Activated B cell treated with CpG ODN at 0.5 μM for 24 hours (primary cell): ENCODE data around the gene FAM117B. TPM values are rescaled to one million over a fixed set of nuclear protein-coding genes. Genes with fewer than 3 reads are reported as not detected.
"Not testable (repeated sequence)": the region's sequence is repeated elsewhere in the genome, so short reads cannot be mapped to it uniquely, and the experiment has no call there.

Experiments
- ATAC-seq: fragments of 200-7000 bp; cut with Tn5 transposase; one replicate; pipeline ENCODE4 v1.10.0; 2021; ENCODE audit warnings: low read depth, mild to moderate bottlenecking, moderate library complexity
- CTCF ChIA-PET: fragments of 350-600 bp; sonication (Branson Sonifier 250); formaldehyde crosslinking; loops from one replicate; lab custom pipeline; 2021; ENCODE audit warnings: antibody characterized with exemption; lab: Charles Lee
- POLR2A ChIA-PET: fragments of 350-600 bp; sonication (Branson Sonifier 250); formaldehyde crosslinking; loops from one replicate; lab custom pipeline; 2021; ENCODE audit warnings: antibody characterized with exemption; lab: Charles Lee
- DNase-seq: peaks from one replicate; pipeline ENCODE4 v3.0.0; 2022
- H3K27ac Mint-ChIP-seq: one replicate; pipeline ENCODE4 v1.8.0; 2020; ENCODE audit warnings: mixed read lengths
- H3K27me3 Mint-ChIP-seq: one replicate; pipeline ENCODE4 v1.8.0; 2021; ENCODE audit warnings: mixed read lengths
- H3K36me3 Mint-ChIP-seq: one replicate; pipeline ENCODE4 v1.8.0; 2021; ENCODE audit warnings: low read depth, mixed read lengths
- H3K4me1 Mint-ChIP-seq: one replicate; pipeline ENCODE4 v1.8.0; 2021; ENCODE audit warnings: mixed read lengths
- H3K4me3 Mint-ChIP-seq: one replicate; pipeline ENCODE4 v1.8.0; 2020; ENCODE audit warnings: mild to moderate bottlenecking, mixed read lengths
- H3K9me3 Mint-ChIP-seq: one replicate; pipeline ENCODE4 v1.8.0; 2020; ENCODE audit warnings: mixed read lengths
- CTCF ChIP-seq: fragments of 200-600 bp; IDR thresholded peaks from one replicate; pipeline ENCODE4 v1.8.0; 2022; ENCODE audit warnings: antibody characterized with exemption, mild to moderate bottlenecking
- intact Hi-C: fragments of 100-400 bp; cut with micrococcal nuclease; formaldehyde crosslinking; loops from one replicate; pipeline ENCODE4 v1.15.1; 2024
- total RNA-seq: library from RNA; stranded (reverse); gene quantifications from 2 replicates; pipeline ENCODE4 v1.2.3, GENCODE V29; 2022

The FAM117B gene
- total RNA-seq, 1 donor from 2014 or later = 22.5 TPM

- Mint-ChIP-seq H3K4me1 (peaks cover 58% of the 10 kb centered on the region), H3K36me3 (peaks cover 22% of the 10 kb centered on the region), H3K27ac (peak overlapping the region; percentile 60), H3K4me3 (no peak overlapping the region), H3K27me3 (no peaks in the 10 kb centered on the region), H3K9me3 (no peaks in the 10 kb centered on the region)
- intact Hi-C loops = no loop called here
- CTCF ChIA-PET = interaction anchor here (1.0 kb wide), 1 partner anchor 48 kb away, joined by 3 read pairs; no protein-coding TSS in a partner anchor
- TF ChIP-seq CTCF = no peak
- POLR2A ChIA-PET = no interaction called here
- DNase-seq (no peak), ATAC-seq (no peak)
These were observed 68.3 kb downstream of the FAM117B start for GRCh38 chr2:202703091-202703490.

DNA sequence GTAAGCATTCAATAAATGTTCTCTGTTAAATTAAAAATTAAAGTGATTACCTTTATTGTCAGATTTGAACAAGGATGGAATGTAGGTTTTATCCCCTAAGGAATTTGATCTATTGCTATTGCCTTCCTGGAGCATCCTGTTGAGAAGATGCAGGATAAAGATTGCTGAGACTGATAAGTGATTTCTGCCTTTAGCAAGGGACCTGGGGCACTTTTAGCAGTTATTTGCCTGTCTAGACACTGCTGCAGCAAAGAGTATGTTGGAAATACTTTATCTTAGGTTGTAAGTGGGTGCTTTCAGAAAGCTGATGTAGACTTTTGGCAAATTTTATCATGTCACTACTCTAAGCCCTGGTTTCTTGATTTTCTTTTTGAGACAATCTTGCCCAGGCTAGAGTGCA is 69.5 kb downstream of the FAM117B start:
- CTCF ChIA-PET = no interaction called here
- Mint-ChIP-seq H3K36me3 (peaks cover 22% of the 10 kb centered on the region), H3K27ac (no peak overlapping the region), H3K4me3 (no peak overlapping the region), H3K9me3 (no peaks in the 10 kb centered on the region), H3K27me3 (no peaks in the 10 kb centered on the region), H3K4me1 (peaks cover 59% of the 10 kb centered on the region)
- intact Hi-C loops = no loop called here
- POLR2A ChIA-PET = no interaction called here
- DNase-seq (no peak), ATAC-seq (no peak)
- TF ChIP-seq CTCF = no peak

DNA sequence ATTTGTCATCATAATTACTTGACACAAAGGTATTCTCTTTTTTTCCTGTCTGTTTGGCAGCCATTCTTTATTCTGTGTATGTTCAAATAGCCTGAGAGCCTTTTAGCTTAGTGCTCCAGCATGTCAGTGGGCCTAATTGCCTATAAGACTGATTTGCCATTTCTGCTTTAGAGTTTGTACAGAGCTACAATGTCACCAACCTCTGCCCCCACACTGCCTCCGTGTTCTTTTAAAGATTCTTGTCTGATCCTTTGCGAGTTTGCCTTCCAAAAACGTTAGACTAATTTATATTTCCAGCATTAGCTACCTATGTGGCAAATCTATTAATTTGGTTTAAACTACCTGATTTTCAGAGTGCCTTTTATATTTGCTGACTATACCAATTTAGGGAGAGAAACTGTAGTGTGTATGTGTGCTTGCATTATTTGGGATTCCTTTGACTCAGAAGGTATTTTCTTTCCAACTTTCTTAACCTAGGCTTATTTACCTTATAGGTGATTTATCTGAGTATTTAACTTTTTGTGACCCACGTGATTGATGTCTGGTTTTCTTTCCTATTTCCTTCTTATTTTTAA is 70.8 kb downstream of the FAM117B start:
- no peak for DNase-seq
- H3K27ac Mint-ChIP-seq = peak overlapping the region; percentile 0
- intact Hi-C loops = no loop called here
- H3K4me1 Mint-ChIP-seq = peaks cover 55% of the 10 kb centered on the region
- H3K9me3 Mint-ChIP-seq = no peaks in the 10 kb centered on the region
- CTCF ChIA-PET = interaction anchor here (0.8 kb wide), 1 partner anchor 71 kb away, joined by 3 read pairs; the partner anchor contains the start of gene FAM117B
- TF ChIP-seq CTCF = no peak
- H3K36me3 Mint-ChIP-seq = peaks cover 20% of the 10 kb centered on the region
- H3K27me3 Mint-ChIP-seq = no peaks in the 10 kb centered on the region
- ATAC-seq = no peak
- H3K4me3 Mint-ChIP-seq = no peak overlapping the region
- POLR2A ChIA-PET = interaction anchor here (1.1 kb wide), 1 partner anchor 66 kb away, joined by 3 read pairs; no protein-coding TSS in a partner anchor

GRCh38 chr2:202714971-202715935 is 80.5 kb downstream of the FAM117B start:
- ATAC-seq, H3K27me3 Mint-ChIP-seq, CTCF ChIA-PET, H3K4me3 Mint-ChIP-seq, DNase-seq, intact Hi-C loops, POLR2A ChIA-PET, H3K27ac Mint-ChIP-seq: not testable (repeated sequence)
- H3K9me3 Mint-ChIP-seq = peaks cover 28% of the 10 kb centered on the region
- peaks cover 44% of the 10 kb centered on the region for H3K36me3 Mint-ChIP-seq
- H3K4me1 Mint-ChIP-seq = peaks cover 43% of the 10 kb centered on the region

DNA sequence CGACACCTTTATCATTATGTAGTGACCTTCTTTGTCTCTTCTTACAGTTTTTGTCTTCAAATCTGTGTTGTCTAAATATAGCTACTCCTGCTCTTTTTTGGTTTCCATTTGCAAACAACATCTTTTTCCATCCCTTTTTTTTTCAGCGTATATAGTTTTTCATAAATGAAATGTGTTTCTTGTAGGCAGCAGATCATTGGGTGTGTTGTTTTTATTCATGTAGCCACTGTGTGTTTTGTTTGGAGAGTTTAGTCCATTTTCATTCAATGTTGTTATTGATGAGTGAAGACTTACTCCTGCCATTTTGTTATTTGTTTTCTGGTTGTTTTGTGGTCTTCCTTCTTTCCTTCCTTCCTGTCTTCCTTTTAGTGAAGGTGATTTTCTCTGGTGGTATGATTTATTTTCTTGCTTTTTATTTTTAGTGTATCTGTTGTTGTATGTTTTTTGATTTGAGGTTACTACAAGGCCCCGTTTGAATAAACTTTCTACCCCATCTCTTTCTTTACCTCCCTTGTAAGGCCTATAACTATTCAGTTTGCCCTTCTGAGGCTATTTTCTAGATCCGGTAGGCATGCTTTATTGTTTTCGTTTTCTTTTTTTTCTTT is 81.4 kb downstream of the FAM117B start:
- Mint-ChIP-seq H3K27me3 (no peaks in the 10 kb centered on the region), H3K4me1 (peaks cover 36% of the 10 kb centered on the region), H3K27ac (peak overlapping the region; percentile 35), H3K9me3 (peaks cover 28% of the 10 kb centered on the region), H3K4me3 (no peak overlapping the region), H3K36me3 (peaks cover 39% of the 10 kb centered on the region)
- POLR2A ChIA-PET = interaction anchor here (5.6 kb wide), 1 partner anchor 81 kb away, joined by 24 read pairs; the partner anchor contains the start of gene FAM117B
- intact Hi-C loops = no loop called here
- no peak for TF ChIP-seq CTCF
- CTCF ChIA-PET = interaction anchor here (0.7 to 2.1 kb wide), 3 partner anchors 16 to 128 kb away, joined by 3 to 12 read pairs (median 3); no protein-coding TSS in a partner anchor
- DNase-seq (no peak), ATAC-seq (no peak)
